PFSK-1 (cell line): ENCODE results near the gene RANBP1.

Source experiments
- FOXP2 ChIP-seq: optimal IDR thresholded peaks from 2 replicates; pipeline ENCODE3; 2011; ENCODE audit warnings: borderline replicate concordance, control low read depth, inconsistent platforms; ENCODE audit not compliant: insufficient read depth; ENCODE audit errors: extremely low read length, extremely low read depth
- POLR2AphosphoS5 ChIP-seq: IDR thresholded peaks from 2 replicates; pipeline ENCODE4 v1.6.1; 2012; ENCODE audit warnings: low read depth, mild to moderate bottlenecking, control low read depth, low read length, moderate library complexity
- REST ChIP-seq, 2 experiments: IDR thresholded peaks; 2 replicates each; pipeline versions ENCODE4 v1.6.1 to v1.8.0; 2011 to 2012; ENCODE audit warnings: low read depth in 2 of 2, low read length in 2 of 2, control low read depth in 1 of 2, inconsistent platforms in 1 of 2, mild to moderate bottlenecking in 1 of 2, moderate library complexity in 1 of 2; ENCODE audit not compliant: insufficient read depth in 1 of 2
- SIN3A ChIP-seq: IDR thresholded peaks from 2 replicates; pipeline ENCODE4 v1.6.1; 2012; ENCODE audit warnings: mild to moderate bottlenecking, low read length, moderate library complexity, borderline replicate concordance; ENCODE audit not compliant: insufficient read depth
- TAF1 ChIP-seq: IDR thresholded peaks from 2 replicates; pipeline ENCODE4 v1.6.1; 2012; ENCODE audit warnings: low read length, control low read depth, borderline replicate concordance; ENCODE audit not compliant: insufficient read depth

RANBP1 gene

GRCh38 chr22:20106849-20107237 is 9.1 kb upstream of the RANBP1 start:
- TF ChIP-seq POLR2AphosphoS5 (no peak), TAF1 (no peak), FOXP2 (no peak), SIN3A (no peak), REST (IDR thresholded peaks at IDR 0.05; ENCODE audit: insufficient read depth in 1 of 2, low read depth in 2 of 2, low read length in 2 of 2) (no peak)

GRCh38 chr22:20107471-20107901 is 8.4 kb upstream of the RANBP1 start:
- no peak for TF ChIP-seq SIN3A
- TF ChIP-seq REST (IDR thresholded peaks at IDR 0.05; ENCODE audit: insufficient read depth in 1 of 2, low read depth in 2 of 2, low read length in 2 of 2), result no peak
- no peak for TF ChIP-seq POLR2AphosphoS5
- no peak for TF ChIP-seq TAF1
- TF ChIP-seq FOXP2, result no peak

- TF ChIP-seq POLR2AphosphoS5 (no peak), TAF1 (no peak), REST (IDR thresholded peaks at IDR 0.05; ENCODE audit: insufficient read depth in 1 of 2, low read depth in 2 of 2, low read length in 2 of 2) (no peak), SIN3A (no peak), FOXP2 (no peak)
Observed at GRCh38 chr22:20107951-20108756, 7.8 kb upstream of the RANBP1 start.

GRCh38 chr22:20108757-20109230 is 7.1 kb upstream of the RANBP1 start:
- no peak for TF ChIP-seq TAF1
- TF ChIP-seq REST (IDR thresholded peaks at IDR 0.05; ENCODE audit: insufficient read depth in 1 of 2, low read depth in 2 of 2, low read length in 2 of 2), result no peak
- no peak for TF ChIP-seq SIN3A
- no peak for TF ChIP-seq FOXP2
